Activated naive CD8-positive, alpha-beta T cell treated with anti-CD3 and anti-CD28 coated beads, Interleukin-2, amount 50 U/mL, for 16 hours (primary cell): ENCODE measurements around the gene FAM171A1.
"Not testable (repeated sequence)": the region's sequence is repeated elsewhere in the genome, so short reads cannot be mapped to it uniquely, and the experiment has no call there.

ENCODE experiments used
- DNase-seq: peaks from one replicate; pipeline ENCODE4 v3.0.0-alpha.2; 2020; ENCODE audit warnings: low read depth, low spot score

FAM171A1 gene

GRCh38 chr10:15210521-15210920 is 160.6 kb downstream of the FAM171A1 start:
- DNase-seq, result no peak

GRCh38 chr10:15209827-15210509 is 161.1 kb downstream of the FAM171A1 start:
- DNase-seq, result peak; percentile 47

DNA sequence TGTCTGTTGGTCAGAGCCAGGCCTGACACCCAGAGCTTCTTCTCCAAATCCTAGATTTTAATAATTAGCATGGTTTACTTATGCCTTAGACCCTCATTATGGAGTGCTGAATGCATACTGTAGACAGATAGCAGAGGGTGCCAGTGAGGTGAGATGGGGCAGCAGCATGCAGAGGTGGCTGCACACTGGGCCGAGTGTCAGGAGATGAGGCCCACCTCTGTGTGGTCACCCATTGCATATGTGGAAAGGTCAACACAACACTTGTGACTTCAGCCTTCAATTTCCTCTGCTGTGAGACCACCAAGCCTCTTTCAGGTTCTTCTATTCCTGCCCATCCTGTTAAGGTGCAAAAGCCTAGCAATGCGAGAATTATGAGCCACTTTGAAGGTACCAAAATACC is 162.9 kb downstream of the FAM171A1 start:
- DNase-seq, result no peak

- DNase-seq, result not testable (repeated sequence)
These were observed 163.7 kb downstream of the FAM171A1 start for GRCh38 chr10:15207410-15207809.

- no peak for DNase-seq
These were observed 168.4 kb downstream of the FAM171A1 start for GRCh38 chr10:15202639-15203038.

- DNase-seq, result not testable (repeated sequence)
These were observed 168.8 kb downstream of the FAM171A1 start for GRCh38 chr10:15202301-15202621.

GRCh38 chr10:15201589-15202300 is 169.3 kb downstream of the FAM171A1 start:
- DNase-seq, result no peak

- no peak for DNase-seq
These were observed 170.5 kb downstream of the FAM171A1 start for GRCh38 chr10:15200626-15201025.

DNA sequence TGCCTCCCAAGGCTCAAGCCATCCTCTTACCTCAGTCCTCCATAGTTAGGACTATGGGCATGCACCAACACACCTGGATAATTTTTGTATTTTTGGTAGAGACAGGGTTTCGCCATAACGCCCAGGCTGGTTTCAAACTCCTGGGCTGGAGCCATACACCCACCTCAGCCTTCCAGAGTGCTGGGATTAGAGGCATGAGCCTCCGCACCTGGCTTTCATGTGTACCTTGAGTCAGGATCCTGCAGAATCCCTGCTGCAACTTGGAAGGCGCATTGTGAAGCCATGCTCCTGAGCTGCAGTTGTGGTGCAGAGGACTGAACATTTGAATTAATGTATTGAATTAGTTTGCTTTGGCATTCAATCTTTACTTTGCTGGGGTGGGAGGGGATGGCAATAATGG is 173.2 kb downstream of the FAM171A1 start:
- no peak for DNase-seq

- no peak for DNase-seq
These were observed 173.8 kb downstream of the FAM171A1 start for GRCh38 chr10:15197276-15197675.

DNA sequence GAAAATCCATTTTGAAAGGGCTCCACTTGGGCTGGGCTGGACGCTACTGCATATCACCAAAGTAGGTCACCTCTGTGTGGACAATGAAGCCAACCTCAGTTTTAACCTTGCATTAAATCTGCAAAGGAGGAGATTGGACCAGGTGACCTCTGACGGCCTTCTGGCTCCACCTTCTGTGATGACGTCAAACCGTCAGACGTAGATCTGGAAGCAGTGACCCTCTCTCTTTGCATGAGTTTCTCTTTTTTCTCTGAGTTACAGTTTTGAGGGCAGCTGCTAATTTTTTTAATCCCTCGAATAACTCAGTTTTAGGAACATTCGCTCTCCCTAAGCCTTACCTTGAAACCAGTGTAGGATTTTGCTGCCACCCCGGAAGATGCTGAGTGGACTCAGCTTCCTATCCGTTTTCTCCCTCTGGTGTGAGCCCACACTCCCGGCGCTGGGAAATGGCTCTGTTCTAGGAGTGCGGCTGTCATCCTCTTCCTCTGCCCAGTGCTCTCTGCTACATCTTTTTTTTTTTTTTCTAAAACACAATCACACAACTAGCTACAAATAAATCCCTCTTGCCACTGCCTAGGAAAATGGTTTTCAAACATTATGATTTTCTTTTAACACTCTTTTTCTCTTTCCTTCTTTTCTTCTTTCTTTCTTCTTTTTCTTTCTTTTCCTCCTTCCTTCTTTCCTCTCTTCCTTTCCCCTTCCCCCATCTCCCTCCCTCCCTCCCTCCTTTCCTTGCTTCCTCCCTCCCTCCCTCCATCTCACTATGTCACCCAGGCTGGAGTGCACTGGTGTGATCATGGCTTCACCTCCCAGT is 174.9 kb downstream of the FAM171A1 start:
- no peak for DNase-seq

GRCh38 chr10:15189133-15189885 is 181.8 kb downstream of the FAM171A1 start:
- DNase-seq, result no peak

DNA sequence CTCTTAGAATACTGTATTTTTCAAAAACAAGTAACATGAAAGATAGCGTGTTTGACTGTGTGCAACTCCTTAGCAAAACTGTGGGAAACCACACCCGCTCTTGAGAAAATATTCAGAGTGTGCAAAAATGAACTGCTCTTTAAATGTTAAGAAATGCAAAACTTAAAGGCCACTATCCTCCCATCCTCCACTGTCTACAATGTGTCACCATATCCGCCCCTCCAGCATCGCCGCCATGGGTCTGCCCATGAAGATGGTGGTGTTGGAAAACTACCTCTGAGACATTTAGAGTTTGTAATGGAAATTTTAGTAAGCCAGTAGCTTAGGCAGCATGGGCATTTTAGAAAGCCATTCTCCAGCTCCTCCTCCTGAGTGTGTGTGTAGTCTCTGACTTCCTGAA is 182.5 kb downstream of the FAM171A1 start:
- no peak for DNase-seq

- DNase-seq, result no peak
These were observed 187.2 kb downstream of the FAM171A1 start for GRCh38 chr10:15183689-15184481.

- DNase-seq, result no peak
These were observed 188.4 kb downstream of the FAM171A1 start for GRCh38 chr10:15182540-15183207.

GRCh38 chr10:15181576-15182156 is 189.4 kb downstream of the FAM171A1 start:
- DNase-seq, result no peak

DNA sequence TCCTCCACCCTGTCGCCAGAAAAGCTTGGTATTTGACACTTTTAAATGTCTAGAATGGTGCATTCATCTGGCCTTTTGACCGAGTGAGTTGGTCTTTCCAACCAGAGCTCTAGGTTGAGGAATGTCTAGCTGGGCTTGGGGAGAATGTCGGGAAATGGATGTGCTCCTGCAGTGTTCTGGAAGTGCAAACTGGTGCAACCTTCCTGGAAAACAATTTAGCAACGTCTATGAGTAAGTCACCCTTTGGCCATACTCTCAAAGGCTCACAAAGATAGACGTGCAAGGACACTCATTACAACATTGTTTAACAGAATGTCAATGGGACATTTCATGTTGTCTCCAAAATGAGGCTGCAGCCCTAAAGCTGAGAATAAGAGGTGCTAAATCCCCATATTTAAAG is 190.4 kb downstream of the FAM171A1 start:
- DNase-seq, result no peak

DNA sequence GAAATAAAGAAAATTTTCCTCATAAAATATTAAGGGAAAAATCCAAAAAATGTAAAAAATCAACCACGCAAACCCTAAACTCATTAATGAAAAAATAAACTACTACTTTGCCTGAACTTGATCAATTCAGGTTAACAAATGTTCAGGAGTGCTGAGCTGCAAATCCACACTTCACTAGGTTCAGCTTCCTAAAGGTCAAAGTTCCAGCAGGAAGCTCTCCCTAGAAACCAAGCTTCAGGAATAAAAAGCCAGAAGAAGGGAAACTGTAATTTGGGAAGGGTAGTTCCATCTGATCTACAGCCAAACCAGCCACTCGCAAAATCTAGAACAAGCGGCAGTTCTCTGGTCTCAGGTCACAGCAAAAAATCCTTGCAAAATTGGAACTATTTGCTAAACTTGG is 194.8 kb downstream of the FAM171A1 start:
- no peak for DNase-seq

GRCh38 chr10:15175587-15175986 is 195.5 kb downstream of the FAM171A1 start:
- no peak for DNase-seq

- no peak for DNase-seq
These were observed 198.7 kb downstream of the FAM171A1 start for GRCh38 chr10:15172306-15172840.
